PC-3 (cell line): ENCODE results near the gene DNER.

Source experiments
- CTCF ChIP-seq: fragments of 300-600 bp; sonication (generic); conservative IDR thresholded peaks from 2 replicates; pipeline ENCODE4 v1.5.1; 2017; ENCODE audit warnings: antibody characterized with exemption, low read depth, mild to moderate bottlenecking, low read length
- EZH2 ChIP-seq: fragments of 300-600 bp; sonication (generic); IDR thresholded peaks from one replicate; pipeline ENCODE4 v1.6.1; 2017; ENCODE audit warnings: antibody characterized with exemption, mild to moderate bottlenecking, low read length; ENCODE audit not compliant: unreplicated experiment
- EZH2phosphoT487 ChIP-seq: fragments of 300-600 bp; sonication (generic); IDR thresholded peaks from 2 replicates; pipeline ENCODE4 v1.6.1; 2018; ENCODE audit warnings: mild to moderate bottlenecking, antibody characterized with exemption, low read length, borderline replicate concordance

- no peak for TF ChIP-seq CTCF
- no peak for TF ChIP-seq EZH2
- no peak for TF ChIP-seq EZH2phosphoT487
Measured at GRCh38 chr2:229673676-229674075, 40.7 kb downstream of the DNER start.
